Colonic mucosa (tissue), 4 donors: ENCODE data around the gene COX8A. TPM values are rescaled to one million over a fixed set of nuclear protein-coding genes. Genes with fewer than 3 reads are reported as not detected.

Source experiments
- DNase-seq: peaks from one replicate; pipeline ENCODE4 v3.0.0-alpha.2; 2020
- H3K27ac ChIP-seq: fragments of 200-600 bp; one replicate; pipeline ENCODE4 v1.8.0; 2021
- H3K27me3 ChIP-seq: fragments of 200-600 bp; one replicate; pipeline ENCODE4 v1.8.0; 2021
- H3K36me3 ChIP-seq: fragments of 200-600 bp; one replicate; pipeline ENCODE4 v1.8.0; 2021
- H3K4me1 ChIP-seq: fragments of 200-600 bp; one replicate; pipeline ENCODE4 v1.8.0; 2021; ENCODE audit warnings: mild to moderate bottlenecking
- H3K4me3 ChIP-seq: fragments of 200-600 bp; one replicate; pipeline ENCODE4 v1.8.0; 2021
- H3K9ac ChIP-seq, 2 donors: one replicate each; pipeline ENCODE4 v1.7.0; 2013; ENCODE audit warnings: control low read depth in 2 of 2, low read depth in 2 of 2, low read length in 2 of 2
- H3K9me3 ChIP-seq: fragments of 200-600 bp; one replicate; pipeline ENCODE4 v1.8.0; 2021
- intact Hi-C: fragments of 100-400 bp; cut with DNase I; formaldehyde crosslinking; loops from one replicate; pipeline ENCODE4 v1.14.1; 2022
- total RNA-seq, 2 donors: library from RNA; stranded (reverse); fragmentation: NEBNext Ultra II Directional in 1 of 2; extraction: Animal tissue kit (Norgen Biotek cat#: 25700) in 1 of 2; gene quantifications; one replicate each; pipeline ENCODE4 v1.2.1, GENCODE V29; 2021
- TF ChIP-seq, protein P1 (sequence below): fragments of 200-600 bp; IDR thresholded peaks from one replicate; pipeline ENCODE4 v1.8.0; 2022; ENCODE audit warnings: antibody characterized with exemption, mild to moderate bottlenecking
- donor health status: healthy.
- donor health status: DM: no; HTN: no; CAD: no.
- donor health status: DM: no; HTN: no; CAD: no.

COX8A gene
- total RNA-seq, 2 donors from 2014 or later = 647 to 875 TPM

DNA sequence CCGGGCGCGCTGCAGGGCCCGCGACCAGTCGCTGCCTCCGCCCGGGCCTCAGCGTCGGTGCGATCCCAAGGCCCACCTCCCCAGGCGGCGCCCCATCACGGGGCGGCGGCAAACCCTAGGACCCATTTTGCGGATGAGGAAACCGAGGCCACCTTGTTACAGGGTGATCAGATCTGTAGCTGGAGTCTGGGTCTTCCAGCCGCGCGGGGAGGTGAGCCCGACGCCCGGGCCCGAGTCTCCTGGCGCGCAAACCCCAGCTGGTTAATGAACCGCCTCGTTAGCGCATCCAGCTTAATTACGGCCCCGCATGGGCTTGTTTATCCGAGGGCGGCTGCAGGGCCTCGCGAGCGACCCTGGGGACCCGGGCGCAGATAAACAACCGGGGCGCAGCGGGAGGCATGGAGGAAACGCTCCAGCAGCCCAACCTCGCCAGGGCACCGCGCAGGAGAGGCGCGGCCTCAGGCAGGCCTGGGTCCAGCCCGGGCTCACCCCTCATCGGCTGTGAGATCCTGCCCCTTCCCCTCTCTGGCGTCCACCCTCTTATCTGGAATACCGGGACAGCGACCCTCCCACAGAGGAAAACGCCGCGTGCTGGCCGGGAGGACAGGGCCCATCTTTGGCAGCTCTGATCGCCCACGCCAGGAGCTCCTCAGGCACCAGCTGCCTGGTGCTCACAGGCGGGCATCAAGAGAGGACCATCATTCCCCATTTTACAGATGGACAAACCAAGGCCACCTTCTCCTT lies 26.5 kb downstream of the COX8A start:
- H3K4me1 ChIP-seq = peaks cover 9% of the 10 kb centered on the region
- TF ChIP-seq, protein P1, sequence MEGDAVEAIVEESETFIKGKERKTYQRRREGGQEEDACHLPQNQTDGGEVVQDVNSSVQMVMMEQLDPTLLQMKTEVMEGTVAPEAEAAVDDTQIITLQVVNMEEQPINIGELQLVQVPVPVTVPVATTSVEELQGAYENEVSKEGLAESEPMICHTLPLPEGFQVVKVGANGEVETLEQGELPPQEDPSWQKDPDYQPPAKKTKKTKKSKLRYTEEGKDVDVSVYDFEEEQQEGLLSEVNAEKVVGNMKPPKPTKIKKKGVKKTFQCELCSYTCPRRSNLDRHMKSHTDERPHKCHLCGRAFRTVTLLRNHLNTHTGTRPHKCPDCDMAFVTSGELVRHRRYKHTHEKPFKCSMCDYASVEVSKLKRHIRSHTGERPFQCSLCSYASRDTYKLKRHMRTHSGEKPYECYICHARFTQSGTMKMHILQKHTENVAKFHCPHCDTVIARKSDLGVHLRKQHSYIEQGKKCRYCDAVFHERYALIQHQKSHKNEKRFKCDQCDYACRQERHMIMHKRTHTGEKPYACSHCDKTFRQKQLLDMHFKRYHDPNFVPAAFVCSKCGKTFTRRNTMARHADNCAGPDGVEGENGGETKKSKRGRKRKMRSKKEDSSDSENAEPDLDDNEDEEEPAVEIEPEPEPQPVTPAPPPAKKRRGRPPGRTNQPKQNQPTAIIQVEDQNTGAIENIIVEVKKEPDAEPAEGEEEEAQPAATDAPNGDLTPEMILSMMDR = no peak
- H3K27me3 ChIP-seq = no peaks in the 10 kb centered on the region
- no peak for DNase-seq
- H3K27ac ChIP-seq = no peak overlapping the region
- H3K4me3 ChIP-seq = peak overlapping the region; percentile 30
- H3K9ac ChIP-seq = peak overlapping the region in 1 of 2 donors; percentile 26
- intact Hi-C loops = loop anchor here (1.0 kb wide), 1 partner anchor 147 kb away; no protein-coding TSS in a partner anchor
- no peaks in the 10 kb centered on the region for H3K9me3 ChIP-seq
- H3K36me3 ChIP-seq = peaks cover 11% of the 10 kb centered on the region

DNA sequence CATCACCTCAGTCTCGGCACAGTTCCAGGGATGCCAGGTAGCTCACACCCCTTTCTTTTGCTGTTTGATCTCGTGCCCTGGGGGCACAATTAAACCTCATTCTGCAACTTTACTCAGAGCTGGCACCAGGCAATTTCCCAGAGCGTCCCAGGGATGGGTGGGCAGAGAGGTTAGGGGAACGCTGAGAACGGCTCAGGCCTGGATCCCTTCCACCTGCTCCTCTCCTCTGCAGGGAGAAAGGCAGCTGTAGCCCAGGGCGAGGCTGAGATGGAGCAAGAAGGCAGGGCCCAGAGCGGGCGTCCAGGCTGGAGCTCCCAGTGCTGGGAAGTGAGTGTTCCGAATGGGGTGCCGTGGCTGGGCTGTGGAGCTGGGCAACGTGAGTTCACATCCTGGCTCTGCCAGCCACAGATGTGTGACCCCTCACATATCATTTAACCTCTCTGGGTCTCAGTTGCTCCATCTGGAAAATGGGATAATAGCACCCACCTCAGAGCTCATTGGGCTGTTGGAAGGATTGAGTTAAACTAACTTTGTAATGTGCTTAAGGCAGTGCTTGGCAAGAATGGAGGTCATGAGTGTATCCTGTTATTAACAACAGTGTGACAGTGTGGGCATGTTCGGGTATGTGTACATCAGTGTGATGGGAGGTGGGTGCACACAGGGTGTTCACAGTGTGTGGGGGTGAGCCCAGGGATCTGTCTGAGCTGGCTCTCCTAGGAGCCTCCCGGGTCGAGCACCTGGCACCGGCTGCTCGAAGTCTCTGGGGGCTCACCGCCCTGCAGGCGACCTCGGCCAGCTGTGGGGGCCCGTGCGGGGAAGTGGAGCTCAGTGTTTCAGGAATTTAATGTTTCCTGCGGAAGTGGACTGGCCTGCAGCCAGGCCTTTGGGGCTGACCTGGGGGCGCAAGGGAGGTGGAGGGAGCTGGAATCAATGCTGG lies 27.3 kb downstream of the COX8A start:
- intact Hi-C loops = no loop called here
- TF ChIP-seq, protein P1 = no peak
- no peak overlapping the region for H3K27ac ChIP-seq
- no peaks in the 10 kb centered on the region for H3K27me3 ChIP-seq
- H3K9ac ChIP-seq = no peak overlapping the region
- DNase-seq = no peak
- H3K4me1 ChIP-seq = peaks cover 10% of the 10 kb centered on the region
- no peaks in the 10 kb centered on the region for H3K9me3 ChIP-seq
- peaks cover 10% of the 10 kb centered on the region for H3K36me3 ChIP-seq
- no peak overlapping the region for H3K4me3 ChIP-seq

- Histone ChIP-seq H3K36me3 (no peaks in the 10 kb centered on the region), H3K27me3 (no peaks in the 10 kb centered on the region), H3K4me3 (no peak overlapping the region), H3K9ac (no peak overlapping the region), H3K4me1 (peaks cover 21% of the 10 kb centered on the region), H3K27ac (no peak overlapping the region), H3K9me3 (no peaks in the 10 kb centered on the region)
- TF ChIP-seq, protein P1 = no peak
- DNase-seq = no peak
- intact Hi-C loops = no loop called here
Observed at GRCh38 chr11:64003807-64004589, 29.6 kb downstream of the COX8A start.

DNA sequence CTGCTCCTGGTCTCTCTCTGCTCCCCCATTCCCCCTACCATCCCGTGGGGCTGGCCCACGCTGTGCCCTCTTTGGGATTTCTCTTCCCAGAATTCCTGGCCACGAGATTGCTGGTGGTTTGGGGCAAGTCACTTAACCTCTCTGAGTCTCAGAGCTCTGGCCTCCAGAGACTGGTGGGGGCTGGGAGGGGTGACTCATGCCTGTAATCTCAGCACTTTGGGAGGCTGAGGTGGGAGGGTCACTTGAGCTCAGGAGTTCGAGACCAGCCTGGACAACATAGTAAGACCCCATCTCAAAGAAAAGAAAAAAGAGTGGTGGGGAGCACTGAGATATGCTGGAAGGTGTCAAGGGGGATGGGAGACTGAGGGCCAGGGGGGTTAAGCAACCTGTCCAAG lies 30.2 kb downstream of the COX8A start:
- DNase-seq = no peak
- H3K27ac ChIP-seq = no peak overlapping the region
- TF ChIP-seq, protein P1 = no peak
- H3K9me3 ChIP-seq = no peaks in the 10 kb centered on the region
- no peaks in the 10 kb centered on the region for H3K27me3 ChIP-seq
- peaks cover 20% of the 10 kb centered on the region for H3K4me1 ChIP-seq
- no peak overlapping the region for H3K9ac ChIP-seq
- intact Hi-C loops = no loop called here
- no peaks in the 10 kb centered on the region for H3K36me3 ChIP-seq
- no peak overlapping the region for H3K4me3 ChIP-seq

DNA sequence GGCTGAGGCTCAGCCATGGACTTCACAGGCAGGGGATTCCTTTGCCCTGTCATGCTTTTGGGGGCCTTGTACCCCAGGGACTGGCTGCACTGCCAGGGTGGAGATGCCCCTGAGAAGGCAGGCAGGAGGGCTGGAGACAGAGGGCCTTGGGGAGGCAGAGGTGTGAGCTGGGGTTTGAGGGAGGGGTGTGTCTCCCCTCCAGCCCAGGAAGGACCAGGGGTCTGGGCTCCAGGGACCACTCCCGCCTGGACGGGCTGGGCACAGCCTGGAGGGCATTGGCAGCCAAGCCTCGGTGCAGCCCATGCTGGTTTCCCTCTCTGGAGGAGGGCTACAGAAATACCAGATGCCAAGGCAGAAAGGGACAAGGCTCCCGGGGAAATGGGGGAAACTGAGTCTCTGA lies 31.3 kb downstream of the COX8A start:
- no peak for DNase-seq
- no peak overlapping the region for H3K27ac ChIP-seq
- no peak overlapping the region for H3K4me3 ChIP-seq
- TF ChIP-seq, protein P1 = no peak
- H3K27me3 ChIP-seq = no peaks in the 10 kb centered on the region
- H3K9me3 ChIP-seq = no peaks in the 10 kb centered on the region
- intact Hi-C loops = no loop called here
- no peak overlapping the region for H3K9ac ChIP-seq
- no peaks in the 10 kb centered on the region for H3K36me3 ChIP-seq
- peaks cover 12% of the 10 kb centered on the region for H3K4me1 ChIP-seq
